Measurements from ENCODE around the gene DOCK10.

Gene DOCK10

GRCh38 chr2:225004597-225004996 lies 37.7 kb downstream of the DOCK10 start:
- DNase-seq = no peak
- H3K36me3 ChIP-seq = no peaks in the 10 kb centered on the region
- H3K27me3 ChIP-seq = no peaks in the 10 kb centered on the region
- TF ChIP-seq CTCF (IDR thresholded peaks at IDR 0.05; ENCODE audit: low read depth, low read length) = no peak
- no peak overlapping the region for H3K4me3 ChIP-seq (ENCODE audit: low read depth, low read length)
- no peaks in the 10 kb centered on the region for H3K4me1 ChIP-seq
- no peaks in the 10 kb centered on the region for H3K9me3 ChIP-seq

GRCh38 chr2:225002656-225003045 lies 39.6 kb downstream of the DOCK10 start:
- H3K36me3 ChIP-seq = no peaks in the 10 kb centered on the region
- no peaks in the 10 kb centered on the region for H3K9me3 ChIP-seq
- TF ChIP-seq CTCF (IDR thresholded peaks at IDR 0.05; ENCODE audit: low read depth, low read length) = no peak
- H3K4me3 ChIP-seq (ENCODE audit: low read depth, low read length) = no peak overlapping the region
- H3K27me3 ChIP-seq = no peaks in the 10 kb centered on the region
- no peak for DNase-seq
- H3K4me1 ChIP-seq = no peaks in the 10 kb centered on the region

- Histone ChIP-seq H3K4me3 (ENCODE audit: low read depth, low read length) (no peak overlapping the region), H3K36me3 (no peaks in the 10 kb centered on the region), H3K9me3 (no peaks in the 10 kb centered on the region), H3K4me1 (no peaks in the 10 kb centered on the region), H3K27me3 (no peaks in the 10 kb centered on the region)
- peak; percentile 57 for DNase-seq
- TF ChIP-seq CTCF (IDR thresholded peaks at IDR 0.05; ENCODE audit: low read depth, low read length) = peak; percentile 84
Observed at GRCh38 chr2:225002039-225002655, 40.1 kb downstream of the DOCK10 start.

GRCh38 chr2:224999754-225000153 lies 42.5 kb downstream of the DOCK10 start:
- Histone ChIP-seq H3K4me3 (ENCODE audit: low read depth, low read length) (no peak overlapping the region), H3K27me3 (peaks cover 3% of the 10 kb centered on the region), H3K9me3 (no peaks in the 10 kb centered on the region), H3K36me3 (no peaks in the 10 kb centered on the region), H3K4me1 (no peaks in the 10 kb centered on the region)
- no peak for DNase-seq
- TF ChIP-seq CTCF (IDR thresholded peaks at IDR 0.05; ENCODE audit: low read depth, low read length) = no peak

- DNase-seq = no peak
- Histone ChIP-seq H3K36me3 (no peaks in the 10 kb centered on the region), H3K9me3 (no peaks in the 10 kb centered on the region)
Observed at GRCh38 chr2:224999321-224999720, 42.9 kb downstream of the DOCK10 start.

More at GRCh38 chr2:224999321-224999720, 42.9 kb downstream of the DOCK10 start:
- Histone ChIP-seq H3K27me3 (peaks cover 3% of the 10 kb centered on the region), H3K4me3 (ENCODE audit: low read depth, low read length) (no peak overlapping the region), H3K4me1 (no peaks in the 10 kb centered on the region)
- no peak for TF ChIP-seq CTCF (IDR thresholded peaks at IDR 0.05; ENCODE audit: low read depth, low read length)

Data from BE2C (cell line).